Activated CD8-positive, alpha-beta memory T cell treated with anti-CD3 and anti-CD28 coated beads for 48 hours (primary cell): ENCODE data around the gene CHN2.
A peak's percentile ranks its signal among the peaks of the same experiment; 100 is the strongest.

Experiments
- DNase-seq, 3 experiments: peaks; one replicate each; pipeline ENCODE4 v3.0.0-alpha.2; 2020; ENCODE audit warnings: low read depth in 2 of 3, low spot score in 2 of 3

Gene CHN2

DNA sequence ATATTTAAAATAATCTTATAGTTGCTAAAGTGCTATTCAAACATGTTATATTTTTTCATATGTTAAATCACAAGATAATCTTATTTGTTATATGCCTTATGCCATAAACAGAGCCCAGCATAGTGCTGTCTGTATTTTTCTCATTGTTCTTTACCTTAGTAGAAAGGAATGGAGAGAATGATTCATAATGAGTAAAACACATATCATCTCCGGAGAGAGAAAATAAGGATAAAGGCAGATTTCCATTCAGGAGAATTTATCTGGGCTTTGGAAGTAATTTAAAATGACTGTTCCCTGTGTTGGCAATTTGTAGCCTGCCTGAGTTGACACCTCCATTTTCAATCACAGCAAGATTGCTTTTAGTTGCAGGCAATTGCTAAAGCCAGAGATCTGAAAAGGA is 30.2 kb downstream of the CHN2 start:
- no peak for DNase-seq

DNA sequence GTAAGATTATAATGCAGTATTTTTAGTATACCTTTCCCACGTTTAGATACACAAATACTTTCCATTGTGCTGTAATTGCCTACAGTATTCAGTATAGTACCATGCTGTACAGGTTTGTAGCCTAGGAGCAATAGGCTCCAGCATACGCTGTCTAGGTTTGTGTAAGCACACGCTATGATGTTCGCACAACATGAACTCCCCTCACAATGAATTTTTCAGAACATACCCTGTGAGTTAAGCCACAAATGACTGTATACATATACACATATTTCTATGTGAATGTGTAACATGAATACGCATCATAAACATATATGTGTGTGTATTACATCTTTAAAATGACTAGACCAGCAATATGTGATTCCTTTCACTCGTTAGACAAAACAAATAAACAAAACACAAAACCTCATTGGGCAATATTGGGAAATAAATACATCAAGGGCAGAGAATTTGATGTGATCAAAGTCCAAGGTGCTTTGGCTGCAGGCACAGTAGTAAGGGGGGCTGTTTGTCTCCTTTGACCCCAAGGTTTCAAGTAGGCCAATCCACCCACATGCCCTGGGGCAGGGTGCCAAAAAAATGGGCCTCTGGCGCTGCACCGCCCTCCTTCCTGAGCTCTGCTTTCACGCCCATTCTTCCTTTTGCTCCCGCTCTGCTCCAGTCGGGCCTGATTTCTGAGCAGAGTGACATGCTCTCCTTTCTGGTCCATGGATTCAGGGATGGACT is 33.9 kb downstream of the CHN2 start:
- no peak for DNase-seq

DNA sequence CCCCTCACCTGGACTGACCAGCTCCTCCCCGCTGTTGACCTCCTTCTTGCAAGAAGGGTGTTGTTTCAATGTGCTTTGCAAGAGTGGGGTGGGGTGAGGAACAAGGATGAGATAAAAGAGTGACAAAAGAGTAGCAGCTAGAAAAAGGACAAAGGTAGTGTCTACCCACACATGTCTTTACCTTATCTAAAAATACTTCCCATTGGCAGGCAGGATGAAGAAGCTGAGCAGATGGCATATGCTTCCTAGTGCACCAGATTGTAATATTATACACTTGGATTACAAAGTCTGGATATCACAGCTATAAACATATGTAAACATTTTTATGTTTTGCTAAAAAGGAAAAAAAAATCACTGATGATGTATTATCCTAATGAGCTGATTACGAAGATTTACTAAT is 34.5 kb downstream of the CHN2 start:
- DNase-seq, result no peak

DNA sequence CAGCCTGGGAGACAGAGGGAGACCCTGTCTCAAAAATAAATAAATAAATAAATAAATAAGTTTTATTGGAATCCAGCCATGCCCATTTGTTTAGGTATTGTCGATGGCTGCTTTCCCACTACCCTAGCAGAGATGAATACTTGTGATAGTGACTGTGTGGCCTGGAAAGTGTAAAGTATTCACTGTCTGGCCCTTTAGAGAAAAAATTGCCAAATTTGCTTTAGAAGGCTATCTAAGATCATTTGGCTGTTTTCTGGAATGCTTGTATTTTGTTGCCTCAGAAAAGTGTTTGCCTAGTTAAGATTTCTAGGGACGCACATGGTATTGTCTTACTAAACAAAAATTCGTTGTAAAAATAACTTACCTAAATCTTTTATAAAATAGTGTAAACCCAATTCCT is 35.4 kb downstream of the CHN2 start:
- no peak for DNase-seq

DNA sequence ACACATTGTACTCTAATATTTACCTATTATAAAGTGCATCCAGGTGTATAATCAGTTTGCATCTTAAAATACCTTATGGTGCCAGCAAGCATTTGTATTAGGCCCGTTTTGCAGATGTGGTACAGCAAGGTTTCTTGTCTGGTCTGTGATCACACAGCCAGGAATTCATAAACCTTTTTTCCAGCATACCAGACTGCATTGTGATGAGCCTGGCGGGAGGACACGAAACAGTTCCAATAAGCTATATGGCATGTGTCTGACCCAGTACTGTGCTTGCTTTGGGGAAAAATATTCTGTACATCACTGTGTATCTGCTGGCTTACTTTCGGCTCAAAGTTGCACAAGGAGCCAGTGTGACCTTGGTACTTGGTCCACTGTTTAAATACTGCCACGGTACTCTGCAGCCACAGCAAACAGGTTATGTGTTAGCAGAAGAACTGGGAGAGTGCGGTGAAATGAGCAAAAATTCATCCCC is 36.3 kb downstream of the CHN2 start:
- no peak for DNase-seq

DNA sequence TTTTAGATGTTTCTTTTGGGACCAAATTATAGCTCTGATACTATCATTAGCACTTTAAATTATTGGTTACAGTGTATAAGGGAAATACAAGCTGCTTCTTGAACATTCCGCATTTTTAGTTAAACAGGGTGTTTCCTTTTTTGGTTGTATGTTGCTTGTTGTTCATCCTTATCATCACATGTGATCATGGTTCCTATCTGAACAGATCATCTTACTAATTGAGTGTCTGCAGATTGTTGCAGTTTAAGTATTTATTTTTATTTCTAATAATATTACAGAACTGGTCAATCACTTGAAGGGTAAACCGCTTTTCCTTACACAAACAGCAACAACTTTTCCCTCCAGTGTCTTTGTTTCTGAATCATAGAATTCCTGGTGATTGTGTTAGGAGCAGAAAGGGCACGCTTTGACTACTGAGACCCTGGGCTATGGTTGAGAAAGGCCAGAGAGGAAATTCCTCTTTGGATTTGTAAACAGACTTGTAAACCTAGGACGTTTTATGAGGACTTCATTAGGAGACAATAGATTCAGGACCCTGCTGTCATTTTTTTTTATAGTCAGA is 37.2 kb downstream of the CHN2 start:
- DNase-seq, result no peak

DNA sequence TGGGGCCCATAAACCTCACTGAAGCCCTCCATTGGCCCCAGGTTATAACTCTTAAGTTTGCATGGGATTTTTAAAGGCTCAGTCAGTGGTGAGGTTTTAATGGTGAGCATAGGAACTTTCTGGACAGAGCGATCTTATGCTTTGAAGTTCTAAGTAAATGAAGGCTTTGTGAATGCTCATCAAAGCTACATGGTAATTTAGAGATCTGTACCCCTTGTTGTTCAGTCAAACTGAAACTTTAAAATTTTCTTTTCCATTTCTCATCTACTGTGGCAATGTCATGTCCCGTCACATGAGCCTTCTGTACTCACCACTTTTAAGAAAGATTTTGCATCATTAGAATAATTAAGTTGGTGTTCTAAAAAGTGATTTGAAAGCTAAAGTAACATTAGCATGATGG is 39.9 kb downstream of the CHN2 start:
- no peak for DNase-seq

DNA sequence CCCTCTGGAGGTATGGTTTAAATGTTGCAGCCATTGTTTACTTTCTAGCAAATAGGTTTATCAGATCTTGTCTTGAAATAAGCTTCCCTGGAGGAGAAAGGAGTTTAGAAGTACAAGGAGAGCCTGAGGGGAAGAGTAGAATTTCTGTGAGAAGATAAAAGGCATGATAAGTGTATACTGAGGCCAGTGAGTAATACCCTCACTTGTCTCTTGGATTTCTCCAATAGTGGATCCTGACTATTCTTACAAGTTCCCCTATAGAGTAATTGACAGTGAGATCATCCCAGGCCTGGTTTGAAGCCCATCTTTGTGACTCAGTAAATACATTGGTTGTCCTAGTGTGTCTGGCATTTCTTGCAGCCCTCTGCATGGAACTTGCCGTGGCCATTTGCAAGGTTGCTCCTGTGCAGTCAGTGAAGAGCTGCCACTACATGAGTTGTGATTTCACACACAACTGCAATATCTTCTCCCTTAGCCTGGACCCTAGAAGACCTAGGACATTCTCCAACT is 41.6 kb downstream of the CHN2 start:
- no peak for DNase-seq

DNA sequence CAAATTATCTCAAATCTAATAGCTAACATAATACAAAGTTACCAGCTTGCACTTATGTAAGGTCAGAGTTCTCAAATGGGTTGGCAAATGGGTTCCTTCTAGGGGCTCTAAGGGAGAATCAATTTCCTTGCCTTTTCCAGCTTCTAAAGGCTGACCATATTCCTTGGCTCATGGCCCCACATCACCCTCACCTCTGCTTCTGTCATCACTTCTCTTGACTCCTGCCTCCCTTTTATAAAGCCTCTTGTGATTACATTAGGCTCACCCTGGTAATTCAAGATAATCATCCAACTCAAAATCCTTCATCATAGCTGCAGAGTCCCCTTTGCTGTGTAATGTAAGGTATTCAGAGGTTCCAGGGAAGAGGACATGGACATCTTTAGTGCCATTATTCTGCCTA is 42.1 kb downstream of the CHN2 start:
- DNase-seq, result no peak

DNA sequence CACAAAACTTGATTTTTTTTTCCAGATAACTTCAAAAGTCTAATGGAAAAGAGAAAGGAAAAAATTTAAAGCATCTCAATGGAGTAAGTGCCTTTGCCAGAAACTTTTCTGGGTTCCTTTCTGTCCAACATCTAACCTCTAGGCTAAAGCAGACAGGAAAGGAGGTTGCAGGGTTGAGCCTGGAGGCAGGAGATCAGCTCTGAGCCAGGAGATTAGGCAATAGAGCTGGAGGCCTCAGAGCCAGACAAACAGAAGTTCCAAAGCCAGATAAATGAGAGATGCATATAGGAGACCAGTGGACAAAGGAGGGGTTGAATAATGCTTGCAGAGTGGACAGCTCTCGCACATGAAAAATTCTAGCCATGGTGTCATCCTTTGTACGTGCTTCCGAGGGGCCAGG is 42.9 kb downstream of the CHN2 start:
- DNase-seq, result no peak

DNA sequence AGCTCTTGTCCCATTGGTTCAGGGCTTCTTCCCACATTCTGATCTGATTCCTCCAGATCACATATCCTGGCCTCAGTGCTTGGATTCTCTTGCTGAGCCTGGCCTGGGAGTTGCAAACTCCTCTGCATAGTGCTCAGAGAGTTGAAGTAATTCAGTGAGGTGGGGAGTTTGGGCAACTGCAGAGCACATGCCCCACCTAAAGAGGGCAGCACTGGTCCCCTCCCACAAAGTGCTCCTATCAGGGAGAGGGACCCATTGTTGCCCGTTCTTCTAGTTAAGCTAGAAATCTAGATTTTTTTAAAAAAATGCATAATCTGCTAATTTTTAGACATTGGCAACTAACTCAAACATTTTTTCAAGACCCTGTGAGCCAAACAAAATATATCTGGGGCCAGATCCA is 45.1 kb downstream of the CHN2 start:
- DNase-seq, result no peak

DNA sequence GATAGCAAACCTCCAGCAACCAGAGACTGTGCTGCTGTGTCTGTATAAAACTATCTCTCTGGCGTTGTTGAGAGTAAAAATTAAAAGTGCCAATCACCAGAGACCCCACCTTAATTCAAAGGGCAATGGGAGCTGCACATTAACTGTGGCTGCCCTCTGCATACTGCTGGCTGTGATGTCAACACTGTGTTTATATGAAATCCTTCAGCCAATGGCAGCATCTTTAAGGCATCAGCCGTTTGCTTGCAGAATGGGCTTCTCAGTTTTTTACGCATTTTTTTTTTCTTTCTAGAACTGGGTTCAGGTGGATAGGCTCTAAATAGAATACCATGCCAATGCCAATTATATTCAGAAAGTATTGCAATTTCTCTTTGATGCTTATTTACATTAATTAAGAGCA is 47.7 kb downstream of the CHN2 start:
- DNase-seq, result no peak

DNA sequence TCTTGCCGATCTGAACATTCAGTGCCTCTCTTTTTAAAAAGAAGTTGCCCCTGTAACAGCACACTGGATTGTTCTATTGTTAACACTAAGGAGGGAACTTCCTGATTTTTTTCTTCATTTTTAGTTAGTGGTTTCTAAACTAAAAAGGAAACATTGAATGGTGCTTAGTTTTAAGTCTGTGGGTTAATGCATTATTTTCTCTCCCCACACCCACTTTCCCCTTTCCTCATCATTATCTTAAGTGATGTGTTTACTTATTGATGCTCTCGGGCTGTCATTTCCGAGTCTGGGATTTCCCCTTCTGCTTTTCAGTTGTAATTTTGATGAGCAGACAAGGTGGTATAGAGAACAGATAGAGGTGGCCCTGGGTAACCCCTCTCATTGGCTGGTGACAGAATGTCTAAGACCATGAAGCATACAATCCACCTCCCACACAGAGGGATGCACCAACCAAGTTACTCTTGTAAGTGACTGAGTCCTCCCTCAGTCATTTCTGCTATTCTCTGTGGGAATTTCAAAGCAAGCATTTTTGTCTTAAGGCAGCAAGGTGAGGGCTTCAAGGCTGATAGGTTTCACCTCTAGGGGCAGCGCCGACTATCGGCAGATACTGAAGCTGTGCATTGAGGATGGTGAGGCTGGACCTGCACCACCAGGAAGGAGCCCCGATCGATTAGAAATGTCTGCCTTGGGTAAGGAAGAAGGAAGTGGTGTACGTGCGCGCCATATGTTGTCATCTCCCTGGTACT is 49.5 kb downstream of the CHN2 start:
- peak in 2 of 3 experiments; percentile 25 to 41 for DNase-seq

DNA sequence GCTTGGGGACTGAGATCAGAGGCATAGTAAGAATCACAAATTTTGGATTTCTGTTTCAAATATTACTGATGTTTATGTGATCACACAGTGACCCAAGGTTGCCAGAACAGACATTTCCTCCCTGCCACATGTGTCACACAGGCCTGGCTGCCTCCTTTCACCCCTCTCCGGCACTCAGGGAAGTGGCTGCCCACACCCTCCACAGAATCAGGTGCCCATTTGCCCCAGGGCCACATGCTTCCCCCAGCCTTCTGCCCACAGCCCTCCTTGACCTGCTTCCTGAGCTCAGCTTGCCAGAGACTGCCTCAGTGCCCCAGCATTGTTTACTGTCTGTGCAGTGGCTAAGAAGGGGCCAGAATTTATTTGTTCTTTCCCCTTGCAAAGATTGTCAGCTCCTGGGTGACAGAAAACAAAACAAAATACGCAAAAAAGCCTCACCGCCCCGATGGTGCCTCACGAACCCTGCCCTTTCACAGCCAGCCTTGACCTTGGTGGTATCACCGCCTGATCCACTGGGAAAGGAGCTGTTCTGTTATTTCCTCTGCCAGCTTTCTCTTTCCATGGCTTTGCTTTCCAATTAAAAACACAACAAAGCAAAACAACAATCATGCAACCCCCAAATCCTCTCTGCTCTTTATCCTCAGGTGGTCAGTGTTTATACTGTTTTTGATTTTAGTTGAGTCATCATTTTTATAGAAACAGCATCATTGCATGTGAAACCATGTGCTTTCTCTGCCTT is 52.8 kb downstream of the CHN2 start:
- no peak for DNase-seq

DNA sequence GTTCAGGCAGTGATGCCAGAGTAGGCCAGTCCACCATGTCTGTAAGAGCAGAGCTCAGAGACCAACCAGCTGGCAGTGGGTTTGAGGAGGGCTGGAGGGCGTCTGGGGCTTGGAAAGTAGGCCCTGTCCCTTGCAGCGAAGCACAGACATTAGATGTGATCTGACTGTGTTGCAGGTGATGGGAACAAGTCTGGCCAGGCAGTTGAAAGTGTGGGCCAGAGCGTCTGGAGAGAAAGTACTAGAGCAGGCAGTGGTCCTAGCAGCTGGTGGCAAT is 53.3 kb downstream of the CHN2 start:
- no peak for DNase-seq

DNA sequence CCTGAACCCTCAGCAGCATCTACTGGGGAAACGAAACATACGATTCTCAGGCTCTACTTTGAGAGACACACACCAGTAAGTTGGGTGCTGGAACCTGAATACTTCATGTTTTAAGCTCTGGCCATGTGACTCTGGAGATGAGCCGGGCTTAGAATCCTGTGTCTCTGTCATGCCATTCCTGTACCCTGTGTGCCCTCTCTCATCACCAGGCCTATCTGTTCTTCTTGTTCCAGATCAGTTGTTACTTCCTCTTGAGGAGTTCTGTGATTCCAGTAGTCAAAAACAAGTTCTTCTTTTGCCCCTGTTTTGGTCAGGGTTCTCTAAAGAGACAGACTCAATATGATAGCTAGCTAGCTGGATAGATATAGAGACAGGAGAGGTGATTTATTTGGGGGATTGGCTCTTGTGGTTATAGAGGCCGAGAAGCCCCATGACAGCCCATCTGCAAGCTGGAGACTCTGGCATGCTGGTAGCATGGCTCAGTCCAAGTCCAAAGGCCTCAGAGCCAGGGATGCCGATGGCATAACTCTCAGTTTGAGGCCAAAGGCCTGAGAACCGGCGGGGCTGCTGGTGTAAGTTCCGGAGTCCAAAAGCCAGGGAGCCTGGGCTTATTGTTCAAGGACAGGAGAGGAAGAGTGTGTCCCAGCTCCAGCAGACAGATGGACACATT is 54.3 kb downstream of the CHN2 start:
- no peak for DNase-seq

DNA sequence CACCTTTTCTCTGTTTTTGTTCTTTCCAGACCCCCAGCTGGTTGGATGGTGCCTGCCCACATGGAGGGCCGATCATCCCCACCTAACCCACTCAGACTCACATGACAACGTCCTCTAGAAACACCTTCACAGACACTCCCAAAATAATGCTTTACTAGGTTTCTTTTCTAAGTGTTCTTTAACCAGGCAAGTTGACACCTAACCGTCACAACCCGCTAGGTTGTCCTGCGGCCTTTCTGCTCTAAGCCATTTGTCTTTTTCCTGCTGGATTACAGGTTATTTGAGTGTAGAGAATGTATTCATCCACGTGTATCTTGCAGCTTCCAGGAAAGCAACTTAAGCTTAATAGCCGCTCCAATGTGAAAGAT is 54.8 kb downstream of the CHN2 start:
- no peak for DNase-seq

DNA sequence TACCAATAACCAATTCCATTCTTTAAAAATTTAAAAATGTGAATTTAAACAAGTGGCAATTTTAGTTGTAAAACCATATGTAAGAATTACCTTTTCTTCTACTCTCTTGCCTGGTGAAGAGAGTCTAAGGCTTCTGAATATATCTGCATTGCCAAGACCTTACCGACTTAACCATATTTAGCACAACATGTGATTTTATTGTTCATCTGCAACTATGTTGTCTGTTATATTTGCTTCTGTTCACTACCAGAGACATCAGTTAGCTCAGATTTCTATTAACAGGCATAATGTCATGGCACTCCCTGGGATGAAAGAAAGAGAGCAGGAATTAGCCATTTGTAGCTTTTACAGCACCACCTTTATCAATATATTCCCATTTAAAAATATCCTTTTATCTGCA is 55.3 kb downstream of the CHN2 start:
- DNase-seq, result no peak

DNA sequence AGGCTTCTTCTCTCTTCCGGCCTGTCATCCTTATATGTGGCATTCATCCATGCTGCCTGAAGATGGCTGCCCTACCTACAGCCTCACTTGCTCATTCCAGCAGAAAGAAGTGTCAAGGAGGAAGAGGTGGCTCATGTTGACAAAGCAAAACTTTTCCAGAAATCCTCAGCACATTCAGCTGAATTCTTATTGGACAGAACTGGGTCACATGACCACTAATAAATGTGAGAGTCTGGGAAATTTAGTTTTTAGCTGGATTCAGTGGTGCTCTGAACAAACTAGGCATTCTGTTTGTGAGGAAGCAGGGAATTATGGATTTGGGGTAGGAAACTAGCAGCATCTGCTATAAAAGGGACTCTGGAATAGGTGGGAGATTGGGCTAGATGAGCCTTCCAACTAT is 58.6 kb downstream of the CHN2 start:
- DNase-seq, result no peak

DNA sequence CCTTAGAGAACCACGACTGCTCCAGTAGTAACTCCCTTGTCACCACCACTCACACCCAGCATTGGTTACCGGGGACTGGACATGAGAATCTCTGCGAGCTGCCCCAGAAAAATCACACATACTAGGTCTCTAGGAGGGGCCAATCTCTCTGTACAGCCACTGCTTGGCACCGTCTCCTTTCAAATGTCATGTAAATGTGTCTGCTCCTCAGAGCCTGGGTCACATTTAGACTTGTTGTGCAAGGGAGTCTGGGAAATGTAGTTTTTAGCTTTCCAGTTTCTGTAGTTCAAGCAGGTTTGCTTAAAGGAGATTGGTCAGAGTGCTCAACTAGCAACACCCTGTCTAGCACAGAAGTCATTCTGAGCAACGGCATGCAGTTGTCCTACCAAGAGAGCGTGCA is 60.0 kb downstream of the CHN2 start:
- no peak for DNase-seq

DNA sequence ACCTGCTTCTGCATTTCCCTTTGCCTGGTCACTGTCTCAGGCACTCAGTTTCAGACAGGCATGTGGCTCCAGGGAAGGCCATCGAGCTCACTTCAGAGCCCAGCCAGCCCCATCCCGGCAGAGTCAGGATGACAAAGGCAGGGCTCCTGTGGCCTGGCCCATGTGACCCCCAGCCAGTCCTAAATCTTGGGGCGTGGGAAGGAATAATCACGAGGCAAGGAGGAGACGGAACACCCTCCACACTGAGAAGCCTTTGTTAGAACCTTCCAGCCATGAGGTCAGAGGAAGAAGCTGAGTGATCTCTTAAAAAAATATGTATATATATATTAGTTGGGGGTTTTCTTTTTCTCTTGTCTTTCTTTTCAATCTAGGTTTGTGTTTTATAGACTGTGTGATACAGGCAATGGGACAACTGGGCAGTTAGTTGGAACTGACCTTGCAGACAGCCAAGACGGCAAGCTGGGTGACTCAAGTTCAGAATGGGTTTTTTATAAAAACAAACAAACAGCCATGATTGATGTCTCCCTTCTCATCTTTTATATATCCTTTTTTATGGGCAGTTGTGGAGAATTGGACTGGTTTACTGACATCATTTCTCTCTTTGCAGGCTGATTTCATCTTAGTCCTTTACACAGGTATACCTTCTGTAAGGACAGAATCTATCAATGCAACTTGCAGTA is 60.8 kb downstream of the CHN2 start:
- DNase-seq, result no peak
